ENCODE results near the gene RHEX. TPM values are rescaled to one million over a fixed set of nuclear protein-coding genes. Genes with fewer than 3 reads are reported as not detected.

The RHEX gene
- total RNA-seq, 1 donor from 2014 or later: not detected

GRCh38 chr1:206098242-206098919, 45.4 kb downstream of the RHEX start:
- H3K9me3 ChIP-seq (ENCODE audit: insufficient read depth, low read depth, low read length): no peaks in the 10 kb centered on the region
- FAIRE-seq (no peak), DNase-seq (ENCODE audit: low read depth) (no peak)
- peaks cover 3% of the 10 kb centered on the region for H3K9me3 Mint-ChIP-seq (ENCODE audit: unreplicated experiment)
- H3K9ac ChIP-seq (ENCODE audit: low read length): no peak overlapping the region
- H3K4me3 ChIP-seq (ENCODE audit: insufficient read depth, low read depth, low read length): no peak overlapping the region
- no peak overlapping the region for H2AFZ ChIP-seq (ENCODE audit: low read depth, low read length)
- no peak overlapping the region for H3K27ac Mint-ChIP-seq (ENCODE audit: unreplicated experiment)
- H3K4me3 Mint-ChIP-seq (ENCODE audit: unreplicated experiment): no peak overlapping the region
- TF ChIP-seq EZH2 (IDR thresholded peaks at IDR 0.05; ENCODE audit: insufficient read depth, low read length): no peak
- TF ChIP-seq, protein P1, sequence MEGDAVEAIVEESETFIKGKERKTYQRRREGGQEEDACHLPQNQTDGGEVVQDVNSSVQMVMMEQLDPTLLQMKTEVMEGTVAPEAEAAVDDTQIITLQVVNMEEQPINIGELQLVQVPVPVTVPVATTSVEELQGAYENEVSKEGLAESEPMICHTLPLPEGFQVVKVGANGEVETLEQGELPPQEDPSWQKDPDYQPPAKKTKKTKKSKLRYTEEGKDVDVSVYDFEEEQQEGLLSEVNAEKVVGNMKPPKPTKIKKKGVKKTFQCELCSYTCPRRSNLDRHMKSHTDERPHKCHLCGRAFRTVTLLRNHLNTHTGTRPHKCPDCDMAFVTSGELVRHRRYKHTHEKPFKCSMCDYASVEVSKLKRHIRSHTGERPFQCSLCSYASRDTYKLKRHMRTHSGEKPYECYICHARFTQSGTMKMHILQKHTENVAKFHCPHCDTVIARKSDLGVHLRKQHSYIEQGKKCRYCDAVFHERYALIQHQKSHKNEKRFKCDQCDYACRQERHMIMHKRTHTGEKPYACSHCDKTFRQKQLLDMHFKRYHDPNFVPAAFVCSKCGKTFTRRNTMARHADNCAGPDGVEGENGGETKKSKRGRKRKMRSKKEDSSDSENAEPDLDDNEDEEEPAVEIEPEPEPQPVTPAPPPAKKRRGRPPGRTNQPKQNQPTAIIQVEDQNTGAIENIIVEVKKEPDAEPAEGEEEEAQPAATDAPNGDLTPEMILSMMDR (IDR thresholded peaks at IDR 0.05; ENCODE audit: insufficient read depth, low read depth, low read length): no peak
- no peaks in the 10 kb centered on the region for H3K4me1 Mint-ChIP-seq (ENCODE audit: low read depth, unreplicated experiment)
- H3K4me1 ChIP-seq (ENCODE audit: insufficient read depth, low read length): no peaks in the 10 kb centered on the region
- no peak overlapping the region for H3K4me2 ChIP-seq (ENCODE audit: low read length)
- no peak overlapping the region for H3K27ac ChIP-seq (ENCODE audit: low read depth, low read length)
- peaks cover 42% of the 10 kb centered on the region for H3K27me3 Mint-ChIP-seq (ENCODE audit: low read depth, unreplicated experiment)
- no peaks in the 10 kb centered on the region for H3K36me3 ChIP-seq (ENCODE audit: insufficient read depth, low read length)
- no peaks in the 10 kb centered on the region for H3K36me3 Mint-ChIP-seq (ENCODE audit: low read depth, unreplicated experiment)
- no peaks in the 10 kb centered on the region for H3K79me2 ChIP-seq (ENCODE audit: insufficient read depth, low read length)
- no peaks in the 10 kb centered on the region for H4K20me1 ChIP-seq (ENCODE audit: insufficient read depth, low read length)
- H3K27me3 ChIP-seq (ENCODE audit: insufficient read depth, low read length): peaks cover 20% of the 10 kb centered on the region

- no peaks in the 10 kb centered on the region for H3K4me1 ChIP-seq (ENCODE audit: insufficient read depth, low read length)
Measured at GRCh38 chr1:206100226-206100815, 47.3 kb downstream of the RHEX start.

More at GRCh38 chr1:206100226-206100815, 47.3 kb downstream of the RHEX start:
- Mint-ChIP-seq H3K36me3 (ENCODE audit: low read depth, unreplicated experiment) (no peaks in the 10 kb centered on the region), H3K4me3 (ENCODE audit: unreplicated experiment) (no peak overlapping the region), H3K4me1 (ENCODE audit: low read depth, unreplicated experiment) (no peaks in the 10 kb centered on the region), H3K27ac (ENCODE audit: unreplicated experiment) (no peak overlapping the region), H3K27me3 (ENCODE audit: low read depth, unreplicated experiment) (peaks cover 41% of the 10 kb centered on the region), H3K9me3 (ENCODE audit: unreplicated experiment) (peaks cover 3% of the 10 kb centered on the region)
- Histone ChIP-seq H3K27ac (ENCODE audit: low read depth, low read length) (no peak overlapping the region), H3K36me3 (ENCODE audit: insufficient read depth, low read length) (no peaks in the 10 kb centered on the region), H2AFZ (ENCODE audit: low read depth, low read length) (no peak overlapping the region), H3K4me3 (ENCODE audit: insufficient read depth, low read depth, low read length) (no peak overlapping the region), H4K20me1 (ENCODE audit: insufficient read depth, low read length) (no peaks in the 10 kb centered on the region), H3K9me3 (ENCODE audit: insufficient read depth, low read depth, low read length) (no peaks in the 10 kb centered on the region), H3K79me2 (ENCODE audit: insufficient read depth, low read length) (no peaks in the 10 kb centered on the region), H3K9ac (ENCODE audit: low read length) (no peak overlapping the region), H3K27me3 (ENCODE audit: insufficient read depth, low read length) (peaks cover 17% of the 10 kb centered on the region), H3K4me2 (ENCODE audit: low read length) (no peak overlapping the region)
- TF ChIP-seq, protein P1 (IDR thresholded peaks at IDR 0.05; ENCODE audit: insufficient read depth, low read depth, low read length): no peak
- no peak for TF ChIP-seq EZH2 (IDR thresholded peaks at IDR 0.05; ENCODE audit: insufficient read depth, low read length)
- DNase-seq (ENCODE audit: low read depth) (no peak), FAIRE-seq (no peak)
